GM21381 (cell line): ENCODE data around the gene OR7A10.
"Not testable (repeated sequence)": the region's sequence is repeated elsewhere in the genome, so short reads cannot be mapped to it uniquely, and the experiment has no call there.

Experiments
- ATAC-seq: cut with Tn5 transposase; IDR thresholded peaks from one replicate; pipeline ENCODE4 v1.9.1; 2021; ENCODE audit warnings: mild to moderate bottlenecking, moderate library complexity; ENCODE audit not compliant: unreplicated experiment

Gene OR7A10

DNA sequence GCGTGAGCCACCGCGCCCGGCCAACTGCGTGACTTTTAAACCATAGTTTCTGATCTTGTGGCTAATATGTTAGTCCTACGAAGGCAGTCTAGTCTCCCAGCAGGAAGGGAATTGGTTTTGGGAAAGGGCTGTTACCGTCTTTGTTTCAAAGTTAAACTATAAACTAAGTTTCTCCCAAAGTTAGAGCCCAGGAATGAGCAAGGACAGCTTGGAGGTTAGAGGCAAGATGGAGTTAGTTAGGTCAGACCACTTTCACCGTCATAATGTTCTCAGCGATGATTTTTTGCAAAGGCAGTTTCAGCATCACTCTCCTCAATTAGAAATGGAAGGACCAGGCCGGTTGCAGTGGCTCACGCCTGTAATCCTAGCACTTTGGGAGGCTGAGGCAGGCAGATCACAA, 52.7 kb downstream of the OR7A10 start:
- no peak for ATAC-seq

DNA sequence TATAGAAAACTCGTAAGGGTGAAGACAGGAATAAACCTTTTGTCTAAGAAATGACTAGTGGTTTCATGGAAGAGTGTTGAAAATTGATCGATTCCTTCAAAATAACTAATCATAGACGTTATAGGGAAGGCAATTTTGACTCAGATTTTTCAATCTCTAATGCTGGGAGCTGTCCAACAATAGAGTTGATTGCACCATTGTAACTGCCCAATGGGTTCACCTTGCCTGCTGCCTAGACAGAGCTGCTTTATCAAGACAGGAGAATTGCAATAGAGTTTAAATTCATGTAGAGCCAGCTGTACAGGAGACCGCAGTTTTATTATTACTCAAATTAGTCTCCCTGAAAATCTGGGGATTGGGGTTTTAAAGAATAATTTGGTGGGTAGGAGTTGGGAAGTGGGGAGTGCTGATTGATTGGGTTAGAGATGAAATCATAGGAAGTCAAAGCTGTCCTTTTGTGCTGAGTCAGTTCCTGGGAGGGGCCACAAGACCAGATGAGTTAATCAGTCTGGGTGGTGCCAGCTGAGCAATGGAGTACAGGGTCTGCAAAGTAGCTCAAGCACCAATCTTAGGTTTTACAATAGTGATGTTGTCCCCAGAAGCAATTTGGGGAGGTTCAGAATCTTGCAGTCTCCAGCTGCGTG, 53.5 kb downstream of the OR7A10 start:
- ATAC-seq = no peak

DNA sequence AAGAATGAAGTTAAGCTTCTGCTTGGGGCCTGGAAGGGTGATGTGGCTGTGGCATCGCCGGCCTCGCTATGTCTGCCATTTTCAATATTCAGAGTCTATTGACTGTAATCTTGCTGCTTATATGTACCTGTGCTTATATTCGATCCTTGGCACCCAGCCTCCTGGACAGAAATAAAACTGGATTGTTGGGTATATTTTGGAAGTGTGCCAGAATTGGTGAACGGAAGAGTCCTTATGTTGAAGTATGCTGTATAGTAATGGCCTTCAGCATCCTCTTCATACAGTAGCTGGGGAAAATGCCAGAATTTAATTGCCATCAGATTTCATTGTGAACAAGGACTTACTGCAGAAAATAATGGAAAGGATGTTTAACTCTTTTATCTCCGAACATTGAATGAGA, 56.5 kb downstream of the OR7A10 start:
- not testable (repeated sequence) for ATAC-seq
